ENCODE measurements around the gene AGPAT3.

- TF ChIP-seq CTCF (IDR thresholded peaks at IDR 0.05): no peak
- TF ChIP-seq POLR2A (IDR thresholded peaks at IDR 0.05): no peak
Observed at GRCh38 chr21:43877936-43878575, 13.0 kb downstream of the AGPAT3 start.

Measured in suprapubic skin (tissue), 3 donors.